AG10803 (cell line): ENCODE measurements around the gene CENPC.
"Not testable (repeated sequence)": the region's sequence is repeated elsewhere in the genome, so short reads cannot be mapped to it uniquely, and the experiment has no call there.

Source experiments
- DNase-seq: peaks from one replicate; pipeline ENCODE4 v3.0.0; 2010; ENCODE audit warnings: low read depth
- H3K4me3 ChIP-seq: 2 replicates; pipeline ENCODE4 v1.5.1; 2011; ENCODE audit warnings: mild to moderate bottlenecking, low read length, control low read depth
- CTCF ChIP-seq: conservative IDR thresholded peaks from 2 replicates; pipeline ENCODE4 v1.5.1; 2011; ENCODE audit warnings: mild to moderate bottlenecking, low read length, control low read depth, inconsistent platforms

The CENPC gene

GRCh38 chr4:67456577-67457196 lies 88.6 kb downstream of the CENPC start:
- DNase-seq, result no peak
- no peak for TF ChIP-seq CTCF
- H3K4me3 ChIP-seq, result no peak overlapping the region

GRCh38 chr4:67452846-67453205 lies 92.5 kb downstream of the CENPC start:
- not testable (repeated sequence) for H3K4me3 ChIP-seq, DNase-seq

- no peak overlapping the region for H3K4me3 ChIP-seq
- no peak for TF ChIP-seq CTCF
- no peak for DNase-seq
These were observed 93.0 kb downstream of the CENPC start for GRCh38 chr4:67452100-67452845.

GRCh38 chr4:67451464-67451863 lies 93.8 kb downstream of the CENPC start:
- no peak for TF ChIP-seq CTCF
- no peak overlapping the region for H3K4me3 ChIP-seq
- no peak for DNase-seq

GRCh38 chr4:67448621-67449020 lies 96.7 kb downstream of the CENPC start:
- TF ChIP-seq CTCF, result no peak
- no peak for DNase-seq
- no peak overlapping the region for H3K4me3 ChIP-seq

GRCh38 chr4:67447873-67448272 lies 97.4 kb downstream of the CENPC start:
- DNase-seq, result no peak
- no peak for TF ChIP-seq CTCF
- no peak overlapping the region for H3K4me3 ChIP-seq

GRCh38 chr4:67446811-67447210 lies 98.5 kb downstream of the CENPC start:
- no peak overlapping the region for H3K4me3 ChIP-seq
- DNase-seq, result no peak
- no peak for TF ChIP-seq CTCF

- H3K4me3 ChIP-seq, DNase-seq: not testable (repeated sequence)
These were observed 99.4 kb downstream of the CENPC start for GRCh38 chr4:67445881-67446280.
